Mesodermal cell (in vitro differentiated cells): ENCODE data around the gene CTRB1. TPM values are rescaled to one million over a fixed set of nuclear protein-coding genes. Genes with fewer than 3 reads are reported as not detected.

Experiments used
- H3K27ac ChIP-seq: 2 replicates; pipeline ENCODE4 v1.7.0; 2013; ENCODE audit warnings: mild to moderate bottlenecking, low read depth, low read length, moderate library complexity; ENCODE audit not compliant: severe bottlenecking
- H3K36me3 ChIP-seq: 2 replicates; pipeline ENCODE4 v1.7.1; 2013; ENCODE audit warnings: mild to moderate bottlenecking, low read length, moderate library complexity; ENCODE audit not compliant: control insufficient read depth, insufficient read depth
- H3K4me1 ChIP-seq: one replicate; pipeline ENCODE4 v1.7.1; 2013; ENCODE audit warnings: mild to moderate bottlenecking, low read length; ENCODE audit not compliant: insufficient read depth, control insufficient read depth, poor library complexity, severe bottlenecking
- H3K4me3 ChIP-seq: 2 replicates; pipeline ENCODE4 v1.7.0; 2013; ENCODE audit warnings: low read length, control low read depth, mild to moderate bottlenecking; ENCODE audit not compliant: insufficient read depth, poor library complexity, severe bottlenecking; ENCODE audit errors: extremely low read depth
- H3K9me3 ChIP-seq: 2 replicates; pipeline ENCODE4 v1.7.1; 2013; ENCODE audit warnings: mild to moderate bottlenecking, low read length, moderate library complexity; ENCODE audit not compliant: control insufficient read depth
- WGBS, 2 experiments: methylation state at CpG; one replicate each; pipeline ENCODE4 v1.1.5; 2013; ENCODE audit warnings: missing lambda C conversion rate in 2 of 2; ENCODE audit not compliant: insufficient coverage in 2 of 2; 5-methylcytosine and 5-hydroxymethylcytosine counted together
- polyA plus RNA-seq, 2 experiments: library from polyadenylated mRNA; stranded (reverse); fragments of 50-300 nt; gene quantifications; one replicate each; pipeline ENCODE4 v1.2.3, GENCODE V29; 2013

CTRB1 gene
- not detected for polyA plus RNA-seq (2013, experiment 1 of 2)
- not detected for polyA plus RNA-seq (2013, experiment 2 of 2)

- H3K36me3 ChIP-seq: no peaks in the 10 kb centered on the region
- no peaks in the 10 kb centered on the region for H3K9me3 ChIP-seq
- H3K4me1 ChIP-seq: no peaks in the 10 kb centered on the region
- H3K4me3 ChIP-seq: no peak within 1 kb of the TSS
- WGBS, 2 experiments: 82 to 86% methylated on average over 13 to 18 of the region's 19 CpGs
- no peak within 1 kb of the TSS for H3K27ac ChIP-seq
Measured at GRCh38 chr16:75218256-75219076, at the start of gene CTRB1. CTRB1 (plus strand) TSS chr16:75218988; CDS start chr16:75219008, 20 bp downstream.

GRCh38 chr16:75169899-75170405 is 48.8 kb upstream of the CTRB1 start:
- H3K27ac ChIP-seq: no peak overlapping the region
- peaks cover 92% of the 10 kb centered on the region for H3K9me3 ChIP-seq
- no peaks in the 10 kb centered on the region for H3K4me1 ChIP-seq
- peaks cover 82% of the 10 kb centered on the region for H3K36me3 ChIP-seq
- no peak overlapping the region for H3K4me3 ChIP-seq
- 95 to 100% methylated on average over 8 of the region's 10 CpGs for WGBS, 2 experiments

- H3K4me3 ChIP-seq: no peak overlapping the region
- H3K27ac ChIP-seq: no peak overlapping the region
- WGBS, 2 experiments: 100% methylated on average over 1 to 2 of the region's 4 CpGs
- H3K36me3 ChIP-seq: peaks cover 56% of the 10 kb centered on the region
- no peaks in the 10 kb centered on the region for H3K4me1 ChIP-seq
- peaks cover 83% of the 10 kb centered on the region for H3K9me3 ChIP-seq
Measured at GRCh38 chr16:75172578-75172977, 46.2 kb upstream of the CTRB1 start.

- Histone ChIP-seq H3K4me3 (no peak overlapping the region), H3K36me3 (peaks cover 31% of the 10 kb centered on the region), H3K4me1 (no peaks in the 10 kb centered on the region), H3K9me3 (peaks cover 58% of the 10 kb centered on the region), H3K27ac (no peak overlapping the region)
- 100% methylated on average over 3 of the region's 3 CpGs for WGBS, 2 experiments
Measured at GRCh38 chr16:75175074-75175473, 43.7 kb upstream of the CTRB1 start.

- Histone ChIP-seq H3K27ac (no peak overlapping the region), H3K9me3 (peaks cover 40% of the 10 kb centered on the region), H3K4me3 (no peak overlapping the region), H3K4me1 (no peaks in the 10 kb centered on the region), H3K36me3 (peaks cover 16% of the 10 kb centered on the region)
- WGBS, 2 experiments: 83 to 95% methylated on average over 2 of the region's 2 CpGs
Measured at GRCh38 chr16:75176926-75177325, 41.9 kb upstream of the CTRB1 start.

GRCh38 chr16:75179208-75179607 is 39.6 kb upstream of the CTRB1 start:
- H3K27ac ChIP-seq: no peak overlapping the region
- H3K4me3 ChIP-seq: no peak overlapping the region
- no peaks in the 10 kb centered on the region for H3K36me3 ChIP-seq
- WGBS, 2 experiments: 70 to 93% methylated on average over 2 to 3 of the region's 6 CpGs
- H3K9me3 ChIP-seq: peaks cover 20% of the 10 kb centered on the region
- no peaks in the 10 kb centered on the region for H3K4me1 ChIP-seq

GRCh38 chr16:75181630-75182029 is 37.2 kb upstream of the CTRB1 start:
- Histone ChIP-seq H3K4me1 (no peaks in the 10 kb centered on the region), H3K4me3 (no peak overlapping the region), H3K9me3 (peaks cover 8% of the 10 kb centered on the region), H3K27ac (no peak overlapping the region), H3K36me3 (no peaks in the 10 kb centered on the region)
- 67% methylated on average over 3 of the region's 3 CpGs; no CpG with 5 or more reads in 1 of the 2 experiments for WGBS, 2 experiments

GRCh38 chr16:75188832-75189477 is 29.8 kb upstream of the CTRB1 start:
- 94 to 97% methylated on average over 11 to 13 of the region's 14 CpGs for WGBS, 2 experiments
- Histone ChIP-seq H3K36me3 (no peaks in the 10 kb centered on the region), H3K4me1 (no peaks in the 10 kb centered on the region), H3K27ac (no peak overlapping the region), H3K9me3 (peaks cover 4% of the 10 kb centered on the region), H3K4me3 (no peak overlapping the region)

GRCh38 chr16:75189638-75190245 is 29.0 kb upstream of the CTRB1 start:
- no peaks in the 10 kb centered on the region for H3K4me1 ChIP-seq
- H3K36me3 ChIP-seq: no peaks in the 10 kb centered on the region
- WGBS, 2 experiments: 86 to 92% methylated on average over 8 of the region's 8 CpGs
- no peak overlapping the region for H3K27ac ChIP-seq
- no peak overlapping the region for H3K4me3 ChIP-seq
- peaks cover 4% of the 10 kb centered on the region for H3K9me3 ChIP-seq

GRCh38 chr16:75192606-75193264 is 26.1 kb upstream of the CTRB1 start:
- Histone ChIP-seq H3K27ac (no peak overlapping the region), H3K9me3 (no peaks in the 10 kb centered on the region), H3K4me1 (peaks cover under 1% of the 10 kb centered on the region), H3K36me3 (no peaks in the 10 kb centered on the region), H3K4me3 (no peak overlapping the region)
- WGBS, 2 experiments: 92 to 94% methylated on average over 18 to 19 of the region's 21 CpGs
